DOHH2 (cell line): Measurements from ENCODE around the gene HIGD1B.

Source experiments
- H3F3A ChIP-seq: fragments of 200-600 bp; sonication (generic), shearing (Covaris generic); 2 replicates; pipeline ENCODE4 v1.6.0; 2016; ENCODE audit warnings: antibody characterized with exemption, mild to moderate bottlenecking; ENCODE audit not compliant: control insufficient read depth, insufficient read depth
- H3K27ac ChIP-seq: fragments of 200-600 bp; sonication (generic); 2 replicates; pipeline ENCODE4 v1.5.1; 2014; ENCODE audit warnings: low read depth, mild to moderate bottlenecking, low read length, moderate library complexity
- H3K27me3 ChIP-seq: fragments of 200-600 bp; sonication (generic); 2 replicates; pipeline ENCODE4 v1.6.1; 2014; ENCODE audit warnings: mild to moderate bottlenecking, low read length, mixed read lengths; ENCODE audit not compliant: control insufficient read depth
- H3K36me3 ChIP-seq: fragments of 200-600 bp; sonication (generic); 2 replicates; pipeline ENCODE4 v1.6.1; 2014; ENCODE audit warnings: mild to moderate bottlenecking, low read length, moderate library complexity, mixed read lengths; ENCODE audit not compliant: control insufficient read depth
- H3K4me1 ChIP-seq: fragments of 200-600 bp; sonication (generic); 2 replicates; pipeline ENCODE4 v1.6.1; 2014; ENCODE audit warnings: mild to moderate bottlenecking, low read length, mixed read lengths; ENCODE audit not compliant: control insufficient read depth
- H3K4me2 ChIP-seq: fragments of 200-600 bp; sonication (generic); 2 replicates; pipeline ENCODE4 v1.6.0; 2014; ENCODE audit warnings: mild to moderate bottlenecking, low read length, moderate library complexity
- H3K4me3 ChIP-seq: fragments of 200-600 bp; sonication (generic); 2 replicates; pipeline ENCODE4 v1.5.1; 2014; ENCODE audit warnings: mild to moderate bottlenecking, low read length, mixed read lengths
- H3K79me2 ChIP-seq: fragments of 200-600 bp; sonication (generic); 2 replicates; pipeline ENCODE4 v1.6.1; 2014; ENCODE audit warnings: mild to moderate bottlenecking, low read length, mixed read lengths; ENCODE audit not compliant: control insufficient read depth
- H3K9me2 ChIP-seq: fragments of 200-600 bp; sonication (generic); replicated peaks from 2 replicates; pipeline ENCODE4 v1.6.1; 2014; ENCODE audit warnings: mild to moderate bottlenecking, low read length, mixed read lengths; ENCODE audit not compliant: control insufficient read depth
- H3K9me3 ChIP-seq: fragments of 200-600 bp; sonication (generic); 2 replicates; pipeline ENCODE4 v1.6.1; 2014; ENCODE audit warnings: antibody characterized with exemption, low read length, mixed read lengths; ENCODE audit not compliant: control insufficient read depth, insufficient read depth
- H4K20me1 ChIP-seq: fragments of 200-600 bp; sonication (generic); 2 replicates; pipeline ENCODE4 v1.6.0; 2014; ENCODE audit warnings: low read depth, mild to moderate bottlenecking, antibody characterized with exemption, low read length, moderate library complexity; ENCODE audit not compliant: control insufficient read depth, insufficient read depth
- CTCF ChIP-seq: fragments of 200-600 bp; sonication (generic); IDR thresholded peaks from one replicate; pipeline ENCODE4 v1.5.1; 2014; ENCODE audit warnings: antibody characterized with exemption, mild to moderate bottlenecking, low read depth, low read length; ENCODE audit not compliant: poor library complexity, severe bottlenecking
- EZH2phosphoT487 ChIP-seq: fragments of 200-600 bp; sonication (generic); IDR thresholded peaks from 2 replicates; pipeline ENCODE4 v1.6.1; 2017; ENCODE audit warnings: borderline replicate concordance, mild to moderate bottlenecking, antibody characterized with exemption, low read length, moderate library complexity, mixed read lengths

HIGD1B gene

GRCh38 chr17:44826123-44826790 is 21.4 kb upstream of the HIGD1B start:
- Histone ChIP-seq H3K4me2 (peak overlapping the region; percentile 69), H3K79me2 (peaks cover 85% of the 10 kb centered on the region), H3K4me1 (peaks cover 39% of the 10 kb centered on the region), H4K20me1 (no peaks in the 10 kb centered on the region), H3K4me3 (peak overlapping the region; percentile 85), H3K36me3 (peaks cover 16% of the 10 kb centered on the region), H3K9me2 (no peaks in the 10 kb centered on the region), H3F3A (peaks cover 7% of the 10 kb centered on the region), H3K27me3 (peaks cover 8% of the 10 kb centered on the region), H3K9me3 (no peaks in the 10 kb centered on the region), H3K27ac (peak overlapping the region; percentile 67)
- no peak for TF ChIP-seq EZH2phosphoT487
- TF ChIP-seq CTCF, result no peak

GRCh38 chr17:44827863-44828262 is 19.8 kb upstream of the HIGD1B start:
- Histone ChIP-seq H3K79me2 (peaks cover 71% of the 10 kb centered on the region), H3K9me3 (no peaks in the 10 kb centered on the region), H3K36me3 (peaks cover 15% of the 10 kb centered on the region), H4K20me1 (no peaks in the 10 kb centered on the region), H3K27me3 (peaks cover 9% of the 10 kb centered on the region), H3K9me2 (no peaks in the 10 kb centered on the region), H3K4me2 (peak overlapping the region; percentile 69), H3F3A (peaks cover 12% of the 10 kb centered on the region), H3K4me3 (peak overlapping the region; percentile 85), H3K27ac (peak overlapping the region; percentile 67), H3K4me1 (peaks cover 39% of the 10 kb centered on the region)
- TF ChIP-seq EZH2phosphoT487 (no peak), CTCF (no peak)

GRCh38 chr17:44828919-44829522 is 18.7 kb upstream of the HIGD1B start:
- peaks cover 12% of the 10 kb centered on the region for H3F3A ChIP-seq
- TF ChIP-seq EZH2phosphoT487, result no peak
- no peak for TF ChIP-seq CTCF
- H3K27me3 ChIP-seq, result peaks cover 9% of the 10 kb centered on the region
- H3K36me3 ChIP-seq, result peaks cover 15% of the 10 kb centered on the region
- peaks cover 39% of the 10 kb centered on the region for H3K4me1 ChIP-seq
- no peaks in the 10 kb centered on the region for H3K9me2 ChIP-seq
- peak overlapping the region; percentile 85 for H3K4me3 ChIP-seq
- H3K9me3 ChIP-seq, result no peaks in the 10 kb centered on the region
- peak overlapping the region; percentile 67 for H3K27ac ChIP-seq
- H3K4me2 ChIP-seq, result peak overlapping the region; percentile 69
- no peaks in the 10 kb centered on the region for H4K20me1 ChIP-seq
- peaks cover 59% of the 10 kb centered on the region for H3K79me2 ChIP-seq
